ENCODE results near the gene ADAMTS9. TPM values are rescaled to one million over a fixed set of nuclear protein-coding genes. Genes with fewer than 3 reads are reported as not detected.

ADAMTS9 gene
- total and polyA plus RNA-seq, 2 experiments from 2014 or later: 0.31 to 0.81 TPM

DNA sequence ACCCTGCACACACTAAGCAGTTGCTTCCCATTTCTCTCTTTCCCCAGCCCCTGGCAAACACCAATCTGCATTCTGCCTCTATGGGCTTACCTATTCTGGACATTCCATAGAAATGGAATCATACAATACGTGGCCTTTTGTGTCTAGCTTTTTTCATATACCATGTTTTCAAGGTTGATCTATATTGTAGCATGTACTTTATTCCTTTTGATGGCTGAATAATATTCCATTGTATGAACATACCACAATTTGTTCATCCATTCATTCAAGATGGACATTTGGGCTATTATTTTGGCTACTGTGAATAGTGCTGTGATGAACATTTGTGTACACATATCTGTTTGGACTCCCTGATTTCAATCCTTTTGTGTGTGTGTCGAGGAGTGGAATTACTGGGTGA lies 18.1 kb upstream of the ADAMTS9 start:
- Mint-ChIP-seq H3K36me3 (ENCODE audit: low read depth) (no peaks in the 10 kb centered on the region), H3K27ac (no peak overlapping the region), H3K4me1 (peaks cover 7% of the 10 kb centered on the region; the same call in 2 of the 3 replicates), H3K4me3 (no peak overlapping the region), H3K9me3 (no peaks in the 10 kb centered on the region), H3K27me3 (ENCODE audit: insufficient read depth, low read depth, poor library complexity) (no peaks in the 10 kb centered on the region)
- ATAC-seq (no peak), DNase-seq (ENCODE audit: low spot score) (no peak)
- Histone ChIP-seq H3K4me3 (no peak overlapping the region), H3K4me2 (no peak overlapping the region), H3K4me1 (ENCODE audit: insufficient read depth) (peaks cover 5% of the 10 kb centered on the region; the same call in 1 of the 2 replicates), H3K27me3 (ENCODE audit: insufficient read depth) (no peaks in the 10 kb centered on the region), H4K20me1 (replicated peaks; ENCODE audit: insufficient read depth) (no peaks in the 10 kb centered on the region), H3K36me3 (ENCODE audit: insufficient read depth) (no peaks in the 10 kb centered on the region), H3K79me2 (replicated peaks; ENCODE audit: insufficient read depth) (no peaks in the 10 kb centered on the region), H3K27ac (ENCODE audit: low read depth) (no peak overlapping the region), H3K9me2 (ENCODE audit: insufficient read depth) (peaks cover 2% of the 10 kb centered on the region; the same call in 1 of the 2 replicates), H3F3A (replicated peaks; ENCODE audit: low read depth) (no peaks in the 10 kb centered on the region), H2AFZ (no peak overlapping the region)
- TF ChIP-seq ZNF114 (CRISPR knock-in tag; IDR thresholded peaks at IDR 0.05): no peak
- TF ChIP-seq EZH2phosphoT487 (IDR thresholded peaks at IDR 0.05; ENCODE audit: unreplicated experiment): no peak
- no peak for TF ChIP-seq STAT1 (IDR thresholded peaks at IDR 0.05; ENCODE audit: unreplicated experiment)
- no peak for TF ChIP-seq JUNB (IDR thresholded peaks at IDR 0.05; ENCODE audit: unreplicated experiment)
- TF ChIP-seq, protein P1, sequence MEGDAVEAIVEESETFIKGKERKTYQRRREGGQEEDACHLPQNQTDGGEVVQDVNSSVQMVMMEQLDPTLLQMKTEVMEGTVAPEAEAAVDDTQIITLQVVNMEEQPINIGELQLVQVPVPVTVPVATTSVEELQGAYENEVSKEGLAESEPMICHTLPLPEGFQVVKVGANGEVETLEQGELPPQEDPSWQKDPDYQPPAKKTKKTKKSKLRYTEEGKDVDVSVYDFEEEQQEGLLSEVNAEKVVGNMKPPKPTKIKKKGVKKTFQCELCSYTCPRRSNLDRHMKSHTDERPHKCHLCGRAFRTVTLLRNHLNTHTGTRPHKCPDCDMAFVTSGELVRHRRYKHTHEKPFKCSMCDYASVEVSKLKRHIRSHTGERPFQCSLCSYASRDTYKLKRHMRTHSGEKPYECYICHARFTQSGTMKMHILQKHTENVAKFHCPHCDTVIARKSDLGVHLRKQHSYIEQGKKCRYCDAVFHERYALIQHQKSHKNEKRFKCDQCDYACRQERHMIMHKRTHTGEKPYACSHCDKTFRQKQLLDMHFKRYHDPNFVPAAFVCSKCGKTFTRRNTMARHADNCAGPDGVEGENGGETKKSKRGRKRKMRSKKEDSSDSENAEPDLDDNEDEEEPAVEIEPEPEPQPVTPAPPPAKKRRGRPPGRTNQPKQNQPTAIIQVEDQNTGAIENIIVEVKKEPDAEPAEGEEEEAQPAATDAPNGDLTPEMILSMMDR (conservative IDR thresholded peaks at IDR 0.05; ENCODE audit: low read depth in 2 of 2): no peak
- TF ChIP-seq, protein P2, sequence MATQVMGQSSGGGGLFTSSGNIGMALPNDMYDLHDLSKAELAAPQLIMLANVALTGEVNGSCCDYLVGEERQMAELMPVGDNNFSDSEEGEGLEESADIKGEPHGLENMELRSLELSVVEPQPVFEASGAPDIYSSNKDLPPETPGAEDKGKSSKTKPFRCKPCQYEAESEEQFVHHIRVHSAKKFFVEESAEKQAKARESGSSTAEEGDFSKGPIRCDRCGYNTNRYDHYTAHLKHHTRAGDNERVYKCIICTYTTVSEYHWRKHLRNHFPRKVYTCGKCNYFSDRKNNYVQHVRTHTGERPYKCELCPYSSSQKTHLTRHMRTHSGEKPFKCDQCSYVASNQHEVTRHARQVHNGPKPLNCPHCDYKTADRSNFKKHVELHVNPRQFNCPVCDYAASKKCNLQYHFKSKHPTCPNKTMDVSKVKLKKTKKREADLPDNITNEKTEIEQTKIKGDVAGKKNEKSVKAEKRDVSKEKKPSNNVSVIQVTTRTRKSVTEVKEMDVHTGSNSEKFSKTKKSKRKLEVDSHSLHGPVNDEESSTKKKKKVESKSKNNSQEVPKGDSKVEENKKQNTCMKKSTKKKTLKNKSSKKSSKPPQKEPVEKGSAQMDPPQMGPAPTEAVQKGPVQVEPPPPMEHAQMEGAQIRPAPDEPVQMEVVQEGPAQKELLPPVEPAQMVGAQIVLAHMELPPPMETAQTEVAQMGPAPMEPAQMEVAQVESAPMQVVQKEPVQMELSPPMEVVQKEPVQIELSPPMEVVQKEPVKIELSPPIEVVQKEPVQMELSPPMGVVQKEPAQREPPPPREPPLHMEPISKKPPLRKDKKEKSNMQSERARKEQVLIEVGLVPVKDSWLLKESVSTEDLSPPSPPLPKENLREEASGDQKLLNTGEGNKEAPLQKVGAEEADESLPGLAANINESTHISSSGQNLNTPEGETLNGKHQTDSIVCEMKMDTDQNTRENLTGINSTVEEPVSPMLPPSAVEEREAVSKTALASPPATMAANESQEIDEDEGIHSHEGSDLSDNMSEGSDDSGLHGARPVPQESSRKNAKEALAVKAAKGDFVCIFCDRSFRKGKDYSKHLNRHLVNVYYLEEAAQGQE (IDR thresholded peaks at IDR 0.05; ENCODE audit: unreplicated experiment): no peak
- TF ChIP-seq, protein P3, sequence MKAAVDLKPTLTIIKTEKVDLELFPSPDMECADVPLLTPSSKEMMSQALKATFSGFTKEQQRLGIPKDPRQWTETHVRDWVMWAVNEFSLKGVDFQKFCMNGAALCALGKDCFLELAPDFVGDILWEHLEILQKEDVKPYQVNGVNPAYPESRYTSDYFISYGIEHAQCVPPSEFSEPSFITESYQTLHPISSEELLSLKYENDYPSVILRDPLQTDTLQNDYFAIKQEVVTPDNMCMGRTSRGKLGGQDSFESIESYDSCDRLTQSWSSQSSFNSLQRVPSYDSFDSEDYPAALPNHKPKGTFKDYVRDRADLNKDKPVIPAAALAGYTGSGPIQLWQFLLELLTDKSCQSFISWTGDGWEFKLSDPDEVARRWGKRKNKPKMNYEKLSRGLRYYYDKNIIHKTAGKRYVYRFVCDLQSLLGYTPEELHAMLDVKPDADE (IDR thresholded peaks at IDR 0.05): no peak
- no peak for TF ChIP-seq CREB1 (CRISPR knock-in tag; IDR thresholded peaks at IDR 0.05; ENCODE audit: low read depth)
- no peak for TF ChIP-seq ZNF331 (CRISPR knock-in tag; IDR thresholded peaks at IDR 0.05; ENCODE audit: low read depth)

GRCh38 chr3:64696896-64697295 lies 9.1 kb upstream of the ADAMTS9 start:
- peaks cover 8% of the 10 kb centered on the region for H3K9me2 ChIP-seq (ENCODE audit: insufficient read depth)
- no peaks in the 10 kb centered on the region for H3K36me3 ChIP-seq (ENCODE audit: insufficient read depth)
- no peaks in the 10 kb centered on the region for H4K20me1 ChIP-seq (replicated peaks; ENCODE audit: insufficient read depth)
- DNase-seq (ENCODE audit: low spot score) (no peak), ATAC-seq (no peak)
- no peak overlapping the region for H3K4me3 Mint-ChIP-seq
- no peak overlapping the region for H3K27ac ChIP-seq (ENCODE audit: low read depth)
- no peak overlapping the region for H3K4me3 ChIP-seq
- no peaks in the 10 kb centered on the region; the same call in 2 of the 3 replicates for H3K9me3 Mint-ChIP-seq
- peaks cover 13% of the 10 kb centered on the region for H3K4me1 ChIP-seq (ENCODE audit: insufficient read depth)
- no peaks in the 10 kb centered on the region for H3K36me3 Mint-ChIP-seq (ENCODE audit: low read depth)
- H3K4me2 ChIP-seq: no peak overlapping the region
- H3K4me1 Mint-ChIP-seq: peaks cover 26% of the 10 kb centered on the region
- H3K79me2 ChIP-seq (replicated peaks; ENCODE audit: insufficient read depth): no peaks in the 10 kb centered on the region
- H3K27me3 ChIP-seq (ENCODE audit: insufficient read depth): no peaks in the 10 kb centered on the region; the same call in 1 of the 2 replicates
- H3F3A ChIP-seq (replicated peaks; ENCODE audit: low read depth): no peaks in the 10 kb centered on the region
- H2AFZ ChIP-seq: no peak overlapping the region
- peaks cover 4% of the 10 kb centered on the region for H3K27me3 Mint-ChIP-seq (ENCODE audit: insufficient read depth, low read depth, poor library complexity)
- H3K27ac Mint-ChIP-seq: no peak overlapping the region
- no peak for TF ChIP-seq STAT1 (IDR thresholded peaks at IDR 0.05; ENCODE audit: unreplicated experiment)
- TF ChIP-seq, protein P3 (IDR thresholded peaks at IDR 0.05): no peak
- no peak for TF ChIP-seq EZH2phosphoT487 (IDR thresholded peaks at IDR 0.05; ENCODE audit: unreplicated experiment)
- TF ChIP-seq, protein P2 (IDR thresholded peaks at IDR 0.05; ENCODE audit: unreplicated experiment): no peak
- TF ChIP-seq EZH2 (IDR thresholded peaks at IDR 0.05; ENCODE audit: low read depth, unreplicated experiment): no peak
- TF ChIP-seq JUNB (IDR thresholded peaks at IDR 0.05; ENCODE audit: unreplicated experiment): no peak
- no peak for TF ChIP-seq NANOG (IDR thresholded peaks at IDR 0.05; ENCODE audit: borderline replicate concordance)
- no peak for TF ChIP-seq POLR2AphosphoS5 (IDR thresholded peaks at IDR 0.05; ENCODE audit: low read depth)
